CD4-positive, alpha-beta T cell treated with Interleukin-2 at 100 ng/mL for 4 hours (primary cell): ENCODE results near the gene PITPNC1.

Experiments used
- DNase-seq: peaks from one replicate; pipeline ENCODE4 v3.0.0-alpha.2; 2020; ENCODE audit warnings: low spot score

Gene PITPNC1

GRCh38 chr17:67549820-67550219, 172.7 kb downstream of the PITPNC1 start:
- no peak for DNase-seq

GRCh38 chr17:67554634-67555033, 177.6 kb downstream of the PITPNC1 start:
- no peak for DNase-seq

- no peak for DNase-seq
These were observed 178.8 kb downstream of the PITPNC1 start for GRCh38 chr17:67555855-67556254.

DNA sequence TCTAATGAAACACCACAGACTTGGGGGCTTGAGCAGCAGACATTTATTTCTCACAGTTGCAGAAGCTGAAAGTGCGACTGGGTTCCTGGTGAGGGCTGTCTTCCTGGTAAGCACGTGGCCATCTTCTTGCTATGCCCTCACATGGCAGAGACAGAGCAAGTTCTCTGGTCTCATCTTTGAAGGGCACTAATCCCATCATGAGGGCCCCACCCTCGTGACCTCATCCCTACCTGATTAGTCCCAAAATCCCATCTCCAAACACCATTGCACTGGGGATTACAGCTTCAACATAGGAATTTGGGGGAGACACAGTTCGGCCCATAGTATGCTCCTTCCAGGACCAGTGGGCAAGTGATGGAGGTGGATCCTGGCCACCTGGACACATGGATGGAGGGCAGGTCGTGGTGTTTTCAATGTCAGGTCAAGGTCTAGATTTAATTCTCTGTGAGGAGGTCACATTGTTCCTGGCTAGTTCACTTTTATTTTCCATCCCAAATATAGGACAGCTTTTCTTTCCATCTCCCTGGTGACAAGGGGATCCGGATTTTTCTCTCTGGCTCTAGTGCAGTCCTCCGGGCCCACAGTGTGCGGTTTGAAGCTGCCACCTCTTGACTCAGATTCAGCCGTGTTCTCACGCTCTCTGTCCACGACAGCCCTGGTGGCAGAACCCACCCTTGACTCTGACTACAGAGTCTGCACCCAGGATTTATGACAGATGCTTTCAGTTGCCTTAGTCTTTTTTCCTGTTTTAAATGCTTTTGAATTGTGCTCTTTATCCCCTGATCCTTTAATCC, 180.2 kb downstream of the PITPNC1 start:
- no peak for DNase-seq

DNA sequence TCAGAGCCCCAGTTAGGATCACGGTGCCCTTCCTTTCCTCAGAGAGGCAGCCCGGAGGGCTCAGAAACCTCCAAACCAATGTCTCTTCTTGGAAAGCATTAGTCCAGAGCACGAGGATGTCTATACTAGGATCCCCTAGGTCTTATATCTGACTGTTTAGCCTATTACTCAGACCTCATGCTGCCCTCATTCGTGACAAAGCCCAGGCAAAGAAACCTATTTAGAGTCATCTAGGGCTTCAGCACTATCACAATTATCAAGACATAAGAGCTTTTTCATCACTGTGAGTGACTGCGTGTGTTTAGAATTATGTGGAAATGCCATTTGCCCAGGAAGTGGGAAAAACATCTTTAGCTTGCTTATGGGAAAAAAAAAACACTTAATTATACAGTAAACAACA, 180.8 kb downstream of the PITPNC1 start:
- no peak for DNase-seq

DNA sequence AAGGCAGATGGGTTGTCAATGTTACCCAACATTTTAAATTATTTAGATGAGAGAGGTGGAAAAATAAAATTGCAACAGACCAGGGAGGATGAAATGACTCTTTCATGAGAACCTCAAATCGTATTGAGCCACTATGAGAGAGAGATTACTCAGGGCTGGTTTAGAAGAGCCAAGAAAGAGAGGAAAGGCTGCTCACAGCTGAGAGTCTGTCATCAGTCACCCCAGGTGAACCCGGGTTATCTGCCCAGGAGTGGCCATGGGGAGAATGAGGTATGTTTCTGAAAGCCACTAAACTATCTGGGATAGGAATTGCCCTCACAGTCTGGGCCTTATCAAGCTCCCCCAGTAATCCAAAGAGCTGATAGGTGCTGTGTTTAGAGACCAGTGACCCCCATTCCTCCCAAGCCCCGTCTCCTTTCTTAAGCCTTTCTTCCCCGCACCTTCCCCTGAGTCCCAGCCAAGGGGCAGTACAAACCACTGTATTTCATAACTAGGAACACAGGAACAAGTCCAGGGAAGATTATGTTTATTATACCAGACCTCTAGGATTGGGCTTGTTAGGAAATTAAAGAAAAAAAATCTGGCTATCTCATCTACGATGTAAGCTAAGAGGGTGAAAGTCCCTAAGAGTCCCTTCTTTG, 181.8 kb downstream of the PITPNC1 start:
- no peak for DNase-seq

- DNase-seq: no peak
These were observed 182.4 kb downstream of the PITPNC1 start for GRCh38 chr17:67559381-67559966.

DNA sequence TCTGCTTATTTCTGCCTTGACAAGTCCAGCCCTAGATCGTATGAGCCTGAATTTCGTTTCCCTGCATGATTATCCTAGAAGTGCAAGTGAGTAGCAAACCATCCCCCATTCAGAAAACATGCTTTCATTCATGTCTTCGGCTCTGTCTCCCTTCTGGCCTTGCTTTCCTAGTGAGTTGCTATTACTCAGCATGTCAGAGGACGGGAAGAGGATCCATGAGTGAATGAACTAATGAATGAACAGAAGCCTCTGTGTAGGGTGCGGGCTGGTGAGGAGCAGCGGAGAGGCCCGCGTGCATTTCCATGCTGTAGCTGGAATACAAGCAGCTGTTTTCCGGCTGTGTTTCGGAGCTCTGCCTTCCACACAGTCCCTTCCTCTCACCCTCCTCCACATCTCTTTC, 184.9 kb downstream of the PITPNC1 start:
- DNase-seq: no peak

- DNase-seq: no peak
These were observed 186.7 kb downstream of the PITPNC1 start for GRCh38 chr17:67563692-67564228.

DNA sequence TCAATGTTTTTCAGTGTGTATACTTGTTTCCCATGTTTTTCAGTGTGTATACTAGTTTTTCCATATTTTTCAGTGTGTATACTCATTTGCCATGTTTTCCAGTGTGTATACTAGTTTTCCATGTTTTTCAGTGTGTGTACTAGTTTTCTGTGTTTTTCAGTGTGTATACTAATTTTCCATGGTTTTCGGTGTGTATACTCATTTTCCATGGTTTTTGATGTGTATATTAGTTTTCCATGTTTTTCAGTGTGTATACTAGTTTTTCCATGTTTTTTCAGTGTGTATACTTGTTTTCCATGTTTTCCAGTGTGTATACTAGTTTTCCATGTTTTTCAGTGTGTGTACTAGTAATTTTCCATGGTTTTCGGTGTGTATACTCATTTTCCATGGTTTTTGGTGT, 188.0 kb downstream of the PITPNC1 start:
- no peak for DNase-seq

DNA sequence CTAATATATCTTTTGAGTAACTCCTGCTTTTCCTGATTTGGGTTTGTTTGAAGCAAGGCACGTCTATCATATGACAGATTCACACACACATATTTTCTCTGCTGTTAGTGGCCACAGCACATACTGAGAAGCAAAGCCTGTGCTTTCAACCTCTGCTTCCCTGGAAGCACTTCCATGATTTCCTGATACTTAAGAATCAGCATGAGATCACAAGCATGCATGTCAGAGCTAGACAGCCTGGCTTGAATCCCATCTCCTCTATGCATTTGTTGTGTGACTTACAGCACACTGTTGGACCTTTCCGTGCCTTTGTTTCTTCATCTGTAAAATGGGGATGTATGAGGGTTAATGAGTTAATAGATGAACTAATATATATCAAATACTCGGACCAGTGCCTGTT, 189.6 kb downstream of the PITPNC1 start:
- no peak for DNase-seq

- no peak for DNase-seq
These were observed 192.0 kb downstream of the PITPNC1 start for GRCh38 chr17:67569015-67569451.

DNA sequence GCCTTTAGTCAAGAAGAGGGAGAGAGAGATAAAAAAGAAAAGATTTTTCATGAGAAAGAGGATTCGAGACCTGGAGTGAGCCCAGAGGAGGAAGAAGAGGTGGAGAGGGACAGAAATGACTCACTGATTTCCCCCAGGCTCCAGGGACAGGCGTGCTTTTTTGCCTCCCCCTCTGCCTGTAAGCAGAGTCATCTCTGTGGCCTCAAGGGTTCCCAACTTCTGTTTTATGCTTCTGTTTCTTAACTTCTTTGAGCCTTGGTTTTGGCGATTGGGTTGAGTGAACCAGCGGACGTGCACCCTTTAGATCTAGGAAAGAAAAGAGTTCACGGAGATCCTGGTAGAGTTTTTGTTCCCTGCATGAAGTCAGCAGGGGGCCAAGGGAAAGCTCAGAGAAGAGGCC, 192.8 kb downstream of the PITPNC1 start:
- no peak for DNase-seq

DNA sequence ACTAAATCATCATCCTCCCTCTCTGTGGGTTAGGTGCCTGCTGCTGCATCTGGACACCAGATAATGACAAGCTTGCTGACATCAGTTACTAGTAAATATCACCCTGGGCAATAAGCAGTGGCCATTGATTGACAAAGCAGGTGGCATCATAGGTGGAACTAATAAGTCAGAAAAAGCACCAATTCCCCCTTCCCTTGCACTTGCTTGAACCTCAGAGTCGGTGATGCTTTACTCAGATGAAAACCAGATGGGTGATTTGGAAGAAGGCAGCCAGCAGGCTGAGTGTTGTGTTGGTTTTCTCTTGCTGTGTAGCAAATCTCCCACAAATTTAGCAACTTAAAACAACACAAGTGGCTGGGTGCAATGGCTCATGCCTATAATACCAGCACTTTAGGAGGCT, 193.7 kb downstream of the PITPNC1 start:
- no peak for DNase-seq

DNA sequence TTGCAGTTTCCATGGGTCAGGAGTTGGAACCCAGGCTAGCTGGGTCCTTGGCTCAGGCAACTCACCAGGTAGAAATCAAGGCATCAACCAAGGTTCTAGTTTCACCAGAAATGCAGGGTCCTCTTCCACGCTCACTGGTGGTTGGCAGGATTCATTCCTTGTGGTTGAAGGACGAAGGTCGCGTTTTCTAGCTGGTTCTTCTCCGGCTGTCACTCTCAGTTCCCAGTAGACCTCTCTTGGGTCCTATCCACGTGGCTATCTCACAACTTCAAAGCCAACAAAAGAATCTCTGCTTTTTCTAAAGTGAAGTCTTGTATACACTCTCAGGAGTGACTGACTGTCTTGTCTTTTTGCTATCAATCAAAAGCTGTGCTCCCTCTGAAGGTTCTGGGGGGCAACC, 194.4 kb downstream of the PITPNC1 start:
- no peak for DNase-seq

- DNase-seq: no peak
These were observed 197.0 kb downstream of the PITPNC1 start for GRCh38 chr17:67573987-67574657.

GRCh38 chr17:67574658-67575293, 197.7 kb downstream of the PITPNC1 start:
- DNase-seq: no peak

GRCh38 chr17:67575325-67575724, 198.2 kb downstream of the PITPNC1 start:
- DNase-seq: no peak

- no peak for DNase-seq
These were observed 199.5 kb downstream of the PITPNC1 start for GRCh38 chr17:67576471-67577115.

DNA sequence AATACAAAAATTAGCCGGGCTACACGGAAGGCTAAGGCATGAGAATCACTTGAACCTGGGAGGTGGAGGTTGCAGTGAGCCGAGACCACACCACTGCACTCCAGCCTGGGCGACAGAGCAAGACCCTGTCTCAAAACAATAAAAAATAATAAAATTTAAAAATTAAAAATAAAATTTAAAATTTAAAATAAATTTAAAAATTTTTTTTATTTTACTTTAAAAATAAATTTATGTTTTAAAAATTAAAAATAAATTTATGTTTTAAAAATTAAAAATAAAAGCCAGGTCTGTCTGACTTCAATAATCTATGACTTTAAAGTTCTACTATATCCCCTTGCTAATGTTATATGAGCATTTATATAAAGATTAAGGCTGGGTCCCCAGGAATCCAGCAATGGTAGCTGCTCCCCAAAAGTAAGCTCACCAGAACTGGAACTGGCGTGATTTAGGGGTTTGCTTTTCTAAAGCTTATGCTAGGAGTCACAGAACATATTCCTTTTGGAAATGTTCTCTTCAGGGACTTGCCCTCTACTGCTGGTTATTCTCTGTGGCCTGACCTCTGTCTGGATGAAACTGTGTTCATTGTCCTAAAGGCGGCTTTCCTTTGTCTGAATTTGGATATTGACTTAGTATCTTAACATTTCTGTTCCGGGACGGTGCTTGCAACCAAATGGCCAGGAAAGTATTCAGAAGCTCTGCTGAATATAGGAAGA, 200.5 kb downstream of the PITPNC1 start:
- DNase-seq: no peak

DNA sequence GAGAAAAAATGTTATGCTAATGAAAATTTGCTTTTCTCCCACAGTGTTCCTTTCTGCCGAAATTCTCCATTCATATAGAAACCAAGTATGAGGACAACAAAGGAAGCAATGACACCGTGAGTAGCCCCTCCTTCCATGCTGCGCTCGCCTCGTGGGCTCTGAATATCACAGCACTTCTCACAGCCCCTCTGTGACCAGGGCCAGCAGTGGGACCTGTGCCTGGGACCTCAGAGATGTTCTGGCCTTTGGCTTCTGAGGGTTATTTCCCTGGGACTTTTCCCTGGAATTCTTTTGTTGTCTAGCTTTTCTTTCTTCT, 201.0 kb downstream of the PITPNC1 start:
- DNase-seq: no peak
